K562 (cell line): ENCODE results near the gene LIMCH1. TPM values are rescaled to one million over a fixed set of nuclear protein-coding genes. Genes with fewer than 3 reads are reported as not detected.
"Not testable (repeated sequence)": the region's sequence is repeated elsewhere in the genome, so short reads cannot be mapped to it uniquely, and the experiment has no call there.

Experiments
- ATAC-seq: fragments of 200-7000 bp; cut with Tn5 transposase; 3 replicates; pipeline ENCODE4 v1.9.1; 2020; ENCODE audit warnings: moderate library complexity
- BruUV-seq: library from RNA; stranded (reverse); fragments of 400-500 nt; replicated peaks from 2 replicates; lab custom pipeline; 2021; lab: Mats Ljungman, UMichigan
- CTCF ChIA-PET: fragments of 300-600 bp; formaldehyde crosslinking; extraction: SDS; loops from one replicate; lab custom pipeline; 2021; ENCODE audit warnings: low intra/inter-chr PET ratio; lab: Yijun Ruan, JAX
- POLR2A ChIA-PET: fragments of 300-600, 350-650 bp; sonication (Branson Sonifier 250); formaldehyde crosslinking; extraction: SDS; loops from one replicate; lab custom pipeline; 2021; ENCODE audit warnings: antibody characterized with exemption, inconsistent platforms; lab: Yijun Ruan, JAX
- DNase-seq, 4 experiments: peaks; one replicate each; pipeline versions ENCODE4 v3.0.0 to v3.0.0-alpha.2; 2011 to 2018; ENCODE audit warnings: low spot score in 3 of 4, mixed read lengths in 3 of 4; ENCODE audit errors: extremely low read depth in 1 of 4
- FAIRE-seq: peaks from 2 replicates; lab custom pipeline; 2011; peaks lifted over from hg19 to GRCh38; lab: Jason Lieb, UNC
- H2AFZ ChIP-seq: 2 replicates; pipeline ENCODE4 v1.6.0; 2011; ENCODE audit warnings: low read depth, low read length, control low read depth, inconsistent platforms
- H3K27ac ChIP-seq: fragments of 200-600 bp; 3 replicates; pipeline ENCODE4 v1.8.0; 2011; ENCODE audit warnings: low read depth, mild to moderate bottlenecking, control low read depth, inconsistent platforms, low read length, moderate library complexity, mixed read lengths; ENCODE audit errors: extremely low read depth
- H3K27me3 ChIP-seq, 2 experiments: fragments of 300-600 bp in 1 of 2; 2 replicates in 1 of 2; 3 replicates in 1 of 2; pipeline versions ENCODE4 v1.6.0 to v1.8.0; 2011; ENCODE audit warnings: inconsistent platforms in 2 of 2, low read length in 2 of 2, mild to moderate bottlenecking in 1 of 2, mixed read lengths in 1 of 2, moderate library complexity in 1 of 2; ENCODE audit not compliant: control insufficient read depth in 2 of 2, insufficient read depth in 2 of 2
- H3K36me3 ChIP-seq: fragments of 300-600 bp; 3 replicates; pipeline ENCODE4 v1.8.0; 2011; ENCODE audit warnings: mild to moderate bottlenecking, low read length, inconsistent platforms; ENCODE audit not compliant: control insufficient read depth, insufficient read depth
- H3K4me1 ChIP-seq, 2 experiments: fragments of 200-600 bp in 1 of 2; replicated peaks in 1 of 2; 2 replicates in 1 of 2; 3 replicates in 1 of 2; pipeline versions ENCODE4 v1.5.1 to v1.8.0; 2011; ENCODE audit warnings: inconsistent platforms in 2 of 2, low read length in 2 of 2, mild to moderate bottlenecking in 1 of 2, mixed read lengths in 1 of 2, moderate library complexity in 1 of 2; ENCODE audit not compliant: control insufficient read depth in 2 of 2, insufficient read depth in 2 of 2
- H3K4me2 ChIP-seq: 2 replicates; pipeline ENCODE4 v1.6.1; 2011; ENCODE audit warnings: low read length, control low read depth, inconsistent platforms, mixed read lengths; ENCODE audit not compliant: insufficient read depth
- H3K4me3 ChIP-seq: fragments of 200-600 bp; sonication (generic), shearing (Covaris generic); 2 replicates; pipeline ENCODE4 v1.5.1; 2016; ENCODE audit warnings: control low read depth, inconsistent platforms
- H3K79me2 ChIP-seq: fragments of 200-600 bp; 3 replicates; pipeline ENCODE4 v1.8.0; 2011; ENCODE audit warnings: low read length, inconsistent platforms; ENCODE audit not compliant: control insufficient read depth, insufficient read depth
- H3K9ac ChIP-seq, 2 experiments: 2 replicates each; pipeline versions ENCODE4 v1.6.0 to v1.6.1; 2011; ENCODE audit warnings: low read depth in 2 of 2, low read length in 2 of 2, control low read depth in 1 of 2, inconsistent platforms in 1 of 2, mild to moderate bottlenecking in 1 of 2, mixed read lengths in 1 of 2; ENCODE audit not compliant: insufficient read depth in 1 of 2
- H3K9me1 ChIP-seq: one replicate; pipeline ENCODE4 v1.6.0; 2011; ENCODE audit warnings: inconsistent platforms, mild to moderate bottlenecking, low read length, moderate library complexity; ENCODE audit not compliant: control insufficient read depth, insufficient read depth
- H3K9me3 ChIP-seq: replicated peaks from 2 replicates; pipeline ENCODE4 v1.5.1; 2011; ENCODE audit warnings: low read depth, low read length, inconsistent platforms; ENCODE audit not compliant: control insufficient read depth, insufficient read depth
- H4K20me1 ChIP-seq: replicated peaks from 2 replicates; pipeline ENCODE4 v1.6.1; 2011; ENCODE audit warnings: low read length, inconsistent platforms, mixed read lengths; ENCODE audit not compliant: control insufficient read depth, insufficient read depth
- WGBS: fragments of 100-300 bp; shearing (Covaris generic); methylation state at CpG from one replicate; pipeline ENCODE4 v1.1.6; 2016; ENCODE audit warnings: low coverage, mixed read lengths; ENCODE audit not compliant: insufficient coverage; ENCODE audit errors: missing lambda C conversion rate; 5-methylcytosine and 5-hydroxymethylcytosine counted together
- in situ Hi-C: fragments of 300-500 bp; cut with MboI; formaldehyde crosslinking; loops from 4 replicates; pipeline ENCODE4 v1.15.0; 2018; ENCODE audit warnings: inconsistent platforms, mixed read lengths
- intact Hi-C: fragments of 100-400 bp; cut with micrococcal nuclease; formaldehyde crosslinking; loops from 2 replicates; pipeline ENCODE4 v1.14.2; 2022
- polyA plus RNA-seq, 8 experiments: library from polyadenylated mRNA; depleted of rRNA in 4 of 8; stranded (reverse) in 5 of 8; unstranded in 3 of 8; fragments of >200 nt; fragmentation: Nextera tagmentation in 2 of 8; fragmentation: Illumina TruSeq in 1 of 8; extraction: Ambion mirVana in 2 of 8; extraction: Trizol in 1 of 8; gene quantifications; 2 replicates each; pipeline versions ENCODE4 v1.2.1 to v1.2.3, GENCODE V29; 2011 to 2014; ENCODE audit warnings: inconsistent platforms in 1 of 8, missing spikeins in 1 of 8
- total RNA-seq, 7 experiments: library from RNA; depleted of rRNA in 6 of 7; stranded (reverse); fragments of >200 nt in 6 of 7; fragmentation: Illumina TruSeq in 2 of 7; extraction: Trizol in 2 of 7; gene quantifications; 2 replicates each; pipeline versions ENCODE4 v1.2.1 to v1.2.3, GENCODE V29; 2011 to 2021; ENCODE audit warnings: low replicate concordance in 1 of 7
- TF ChIP-seq, protein P1 (sequence below): fragments of 250-450 bp; sonication (Bioruptor Pico); IDR thresholded peaks from 2 replicates; pipeline ENCODE4 v1.4.0; 2020

Gene LIMCH1
- total and polyA plus RNA-seq, 9 of the 15 experiments (the other 6 are each of a cell fraction or from before 2014, with no cell fraction given), result 0.35 TPM; not detected in 8

GRCh38 chr4:41491081-41491576, 46.8 kb upstream of the LIMCH1 start:
- in situ Hi-C loops, FAIRE-seq, H4K20me1 ChIP-seq, H3K36me3 ChIP-seq, POLR2A ChIA-PET, H2AFZ ChIP-seq, DNase-seq, BruUV-seq, H3K27ac ChIP-seq, H3K4me1 ChIP-seq, H3K27me3 ChIP-seq, H3K9me3 ChIP-seq, H3K9ac ChIP-seq, intact Hi-C loops, ATAC-seq, CTCF ChIA-PET, H3K79me2 ChIP-seq, H3K4me2 ChIP-seq, H3K4me3 ChIP-seq, H3K9me1 ChIP-seq: not testable (repeated sequence)
- 3% methylated on average over 21 of the region's 28 CpGs for WGBS

DNA sequence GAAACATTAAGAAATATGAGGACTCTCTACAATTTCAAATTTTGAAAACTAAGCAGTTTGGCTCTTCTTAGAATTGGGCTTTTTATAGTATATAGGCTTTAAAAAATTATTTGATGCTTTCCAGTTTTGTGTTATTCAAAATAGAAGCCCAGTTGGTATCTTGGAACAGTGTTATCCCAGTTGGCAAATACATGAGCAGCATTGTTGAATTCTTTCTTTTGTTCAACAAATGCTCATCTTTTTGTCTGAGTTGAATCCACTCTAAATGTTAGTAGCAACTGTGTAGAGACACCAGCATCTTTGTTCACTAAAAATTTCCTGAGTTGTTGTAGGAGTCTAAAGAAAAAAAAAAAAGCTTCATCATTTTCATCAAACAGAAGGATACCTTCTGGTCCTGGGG, 41.0 kb upstream of the LIMCH1 start:
- ATAC-seq (no peak), DNase-seq (no peak), FAIRE-seq (no peak)
- Histone ChIP-seq H3K27me3 (no peaks in the 10 kb centered on the region), H4K20me1 (no peaks in the 10 kb centered on the region), H3K36me3 (no peaks in the 10 kb centered on the region), H3K27ac (no peak overlapping the region), H3K4me2 (no peak overlapping the region), H3K4me1 (no peaks in the 10 kb centered on the region), H3K9me3 (no peaks in the 10 kb centered on the region), H3K9me1 (no peaks in the 10 kb centered on the region), H3K4me3 (no peak overlapping the region), H3K9ac (no peak overlapping the region), H2AFZ (no peak overlapping the region), H3K79me2 (no peaks in the 10 kb centered on the region)
- ChIA-PET CTCF (no interaction called here), POLR2A (no interaction called here)
- no TSS peak for BruUV-seq
- in situ Hi-C loops, result no loop called here
- intact Hi-C loops, result no loop called here
- TF ChIP-seq, protein P1, sequence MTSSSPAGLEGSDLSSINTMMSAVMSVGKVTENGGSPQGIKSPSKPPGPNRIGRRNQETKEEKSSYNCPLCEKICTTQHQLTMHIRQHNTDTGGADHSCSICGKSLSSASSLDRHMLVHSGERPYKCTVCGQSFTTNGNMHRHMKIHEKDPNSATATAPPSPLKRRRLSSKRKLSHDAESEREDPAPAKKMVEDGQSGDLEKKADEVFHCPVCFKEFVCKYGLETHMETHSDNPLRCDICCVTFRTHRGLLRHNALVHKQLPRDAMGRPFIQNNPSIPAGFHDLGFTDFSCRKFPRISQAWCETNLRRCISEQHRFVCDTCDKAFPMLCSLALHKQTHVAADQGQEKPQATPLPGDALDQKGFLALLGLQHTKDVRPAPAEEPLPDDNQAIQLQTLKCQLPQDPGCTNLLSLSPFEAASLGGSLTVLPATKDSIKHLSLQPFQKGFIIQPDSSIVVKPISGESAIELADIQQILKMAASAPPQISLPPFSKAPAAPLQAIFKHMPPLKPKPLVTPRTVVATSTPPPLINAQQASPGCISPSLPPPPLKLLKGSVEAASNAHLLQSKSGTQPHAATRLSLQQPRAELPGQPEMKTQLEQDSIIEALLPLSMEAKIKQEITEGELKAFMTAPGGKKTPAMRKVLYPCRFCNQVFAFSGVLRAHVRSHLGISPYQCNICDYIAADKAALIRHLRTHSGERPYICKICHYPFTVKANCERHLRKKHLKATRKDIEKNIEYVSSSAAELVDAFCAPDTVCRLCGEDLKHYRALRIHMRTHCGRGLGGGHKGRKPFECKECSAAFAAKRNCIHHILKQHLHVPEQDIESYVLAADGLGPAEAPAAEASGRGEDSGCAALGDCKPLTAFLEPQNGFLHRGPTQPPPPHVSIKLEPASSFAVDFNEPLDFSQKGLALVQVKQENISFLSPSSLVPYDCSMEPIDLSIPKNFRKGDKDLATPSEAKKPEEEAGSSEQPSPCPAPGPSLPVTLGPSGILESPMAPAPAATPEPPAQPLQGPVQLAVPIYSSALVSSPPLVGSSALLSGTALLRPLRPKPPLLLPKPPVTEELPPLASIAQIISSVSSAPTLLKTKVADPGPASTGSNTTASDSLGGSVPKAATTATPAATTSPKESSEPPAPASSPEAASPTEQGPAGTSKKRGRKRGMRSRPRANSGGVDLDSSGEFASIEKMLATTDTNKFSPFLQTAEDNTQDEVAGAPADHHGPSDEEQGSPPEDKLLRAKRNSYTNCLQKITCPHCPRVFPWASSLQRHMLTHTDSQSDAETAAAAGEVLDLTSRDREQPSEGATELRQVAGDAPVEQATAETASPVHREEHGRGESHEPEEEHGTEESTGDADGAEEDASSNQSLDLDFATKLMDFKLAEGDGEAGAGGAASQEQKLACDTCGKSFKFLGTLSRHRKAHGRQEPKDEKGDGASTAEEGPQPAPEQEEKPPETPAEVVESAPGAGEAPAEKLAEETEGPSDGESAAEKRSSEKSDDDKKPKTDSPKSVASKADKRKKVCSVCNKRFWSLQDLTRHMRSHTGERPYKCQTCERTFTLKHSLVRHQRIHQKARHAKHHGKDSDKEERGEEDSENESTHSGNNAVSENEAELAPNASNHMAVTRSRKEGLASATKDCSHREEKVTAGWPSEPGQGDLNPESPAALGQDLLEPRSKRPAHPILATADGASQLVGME, result no peak
- TF ChIP-seq, all 486 proteins: peak for 0
